Ascending aorta (tissue), 2 donors: ENCODE results near the gene ONECUT3. TPM values are rescaled to one million over a fixed set of nuclear protein-coding genes. Genes with fewer than 3 reads are reported as not detected.

ENCODE experiments used
- DNase-seq, 2 donors: peaks; one replicate each; pipeline ENCODE4 v3.0.0-alpha.2; 2019; ENCODE audit warnings: low spot score in 2 of 2
- H3K27ac ChIP-seq, 2 donors: fragments of 200-600 bp; sonication (generic); one replicate each; pipeline ENCODE4 v1.5.1; 2016 to 2017; ENCODE audit warnings: mild to moderate bottlenecking in 1 of 2
- H3K27me3 ChIP-seq: fragments of 200-600 bp; sonication (generic); one replicate; pipeline ENCODE4 v1.5.1; 2017
- H3K36me3 ChIP-seq, 2 donors: fragments of 200-600 bp; sonication (generic); one replicate each; pipeline ENCODE4 v1.5.1; 2016
- H3K4me1 ChIP-seq, 2 donors: fragments of 200-600 bp; sonication (generic); one replicate each; pipeline ENCODE4 v1.5.1; 2016 to 2017; ENCODE audit warnings: mild to moderate bottlenecking in 1 of 2
- H3K4me3 ChIP-seq, 2 donors: fragments of 200-600 bp; sonication (generic); one replicate each; pipeline ENCODE4 v1.5.1; 2016 to 2017; ENCODE audit warnings: mild to moderate bottlenecking in 1 of 2
- H3K9me3 ChIP-seq, 2 donors: fragments of 200-600 bp; sonication (generic); one replicate each; pipeline ENCODE4 v1.5.1; 2016
- intact Hi-C: fragments of 100-400 bp; cut with DNase I; formaldehyde crosslinking; loops from one replicate; pipeline ENCODE4 v1.15.1; 2023
- total RNA-seq: library from RNA; depleted of rRNA; stranded (reverse); fragments of >200 nt; gene quantifications from one replicate; pipeline ENCODE4 v1.1.0, GENCODE V29; 2016
- TF ChIP-seq, protein P1 (sequence below), 3 experiments: fragments of 200-600 bp in 2 of 3; fragments of 450-650 bp in 1 of 3; sonication (generic) in 2 of 3; IDR thresholded peaks; one replicate each; pipeline ENCODE4 v1.5.1; 2016 to 2019; ENCODE audit warnings: antibody characterized with exemption in 3 of 3, mild to moderate bottlenecking in 1 of 3, moderate library complexity in 1 of 3

ONECUT3 gene
- total RNA-seq, 1 donor from 2014 or later = not detected

- Histone ChIP-seq H3K4me3 (no peak overlapping the region), H3K27me3 (peaks cover 16% of the 10 kb centered on the region), H3K9me3 (peaks cover 11 to 14% of the 10 kb centered on the region in 2 donors), H3K36me3 (no peaks in the 10 kb centered on the region), H3K4me1 (peaks cover 0 to 2% of the 10 kb centered on the region in 2 donors), H3K27ac (no peak overlapping the region)
- no peak for DNase-seq
- TF ChIP-seq, protein P1, sequence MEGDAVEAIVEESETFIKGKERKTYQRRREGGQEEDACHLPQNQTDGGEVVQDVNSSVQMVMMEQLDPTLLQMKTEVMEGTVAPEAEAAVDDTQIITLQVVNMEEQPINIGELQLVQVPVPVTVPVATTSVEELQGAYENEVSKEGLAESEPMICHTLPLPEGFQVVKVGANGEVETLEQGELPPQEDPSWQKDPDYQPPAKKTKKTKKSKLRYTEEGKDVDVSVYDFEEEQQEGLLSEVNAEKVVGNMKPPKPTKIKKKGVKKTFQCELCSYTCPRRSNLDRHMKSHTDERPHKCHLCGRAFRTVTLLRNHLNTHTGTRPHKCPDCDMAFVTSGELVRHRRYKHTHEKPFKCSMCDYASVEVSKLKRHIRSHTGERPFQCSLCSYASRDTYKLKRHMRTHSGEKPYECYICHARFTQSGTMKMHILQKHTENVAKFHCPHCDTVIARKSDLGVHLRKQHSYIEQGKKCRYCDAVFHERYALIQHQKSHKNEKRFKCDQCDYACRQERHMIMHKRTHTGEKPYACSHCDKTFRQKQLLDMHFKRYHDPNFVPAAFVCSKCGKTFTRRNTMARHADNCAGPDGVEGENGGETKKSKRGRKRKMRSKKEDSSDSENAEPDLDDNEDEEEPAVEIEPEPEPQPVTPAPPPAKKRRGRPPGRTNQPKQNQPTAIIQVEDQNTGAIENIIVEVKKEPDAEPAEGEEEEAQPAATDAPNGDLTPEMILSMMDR (IDR thresholded peaks at IDR 0.05) = no peak
- intact Hi-C loops = no loop called here
Observed at GRCh38 chr19:1779574-1779973, 26.3 kb downstream of the ONECUT3 start.

- TF ChIP-seq, protein P1 (IDR thresholded peaks at IDR 0.05) = no peak
- peaks cover 10% of the 10 kb centered on the region for H3K27me3 ChIP-seq
Observed at GRCh38 chr19:1780272-1780958, 27.1 kb downstream of the ONECUT3 start.

GRCh38 chr19:1782521-1782920 is 29.2 kb downstream of the ONECUT3 start:
- TF ChIP-seq, protein P1 (IDR thresholded peaks at IDR 0.05) = no peak
- DNase-seq = no peak
- H3K36me3 ChIP-seq = no peaks in the 10 kb centered on the region
- H3K9me3 ChIP-seq = peaks cover 8 to 14% of the 10 kb centered on the region in 2 donors
- intact Hi-C loops = no loop called here
- no peak overlapping the region for H3K27ac ChIP-seq
- no peaks in the 10 kb centered on the region for H3K27me3 ChIP-seq
- no peaks in the 10 kb centered on the region for H3K4me1 ChIP-seq
- H3K4me3 ChIP-seq = no peak overlapping the region

More at GRCh38 chr19:1780272-1780958, 27.1 kb downstream of the ONECUT3 start:
- Histone ChIP-seq H3K4me3 (no peak overlapping the region), H3K9me3 (peaks cover 8 to 14% of the 10 kb centered on the region in 2 donors), H3K36me3 (no peaks in the 10 kb centered on the region), H3K27ac (no peak overlapping the region), H3K4me1 (peaks cover 0 to 2% of the 10 kb centered on the region in 2 donors)
- intact Hi-C loops = no loop called here
- DNase-seq = no peak

GRCh38 chr19:1783354-1783753 is 30.0 kb downstream of the ONECUT3 start:
- Histone ChIP-seq H3K4me3 (no peak overlapping the region), H3K36me3 (no peaks in the 10 kb centered on the region), H3K27me3 (no peaks in the 10 kb centered on the region), H3K9me3 (peaks cover 8 to 14% of the 10 kb centered on the region in 2 donors), H3K4me1 (no peaks in the 10 kb centered on the region), H3K27ac (no peak overlapping the region)
- DNase-seq = no peak
- TF ChIP-seq, protein P1 (IDR thresholded peaks at IDR 0.05) = no peak
- intact Hi-C loops = no loop called here

- H3K9me3 ChIP-seq = peaks cover 8 to 14% of the 10 kb centered on the region in 2 donors
- TF ChIP-seq, protein P1 (IDR thresholded peaks at IDR 0.05) = no peak
- no peak for DNase-seq
- no peak overlapping the region for H3K27ac ChIP-seq
- H3K4me3 ChIP-seq = no peak overlapping the region
- no peaks in the 10 kb centered on the region for H3K4me1 ChIP-seq
- intact Hi-C loops = no loop called here
- peaks cover 3% of the 10 kb centered on the region for H3K27me3 ChIP-seq
- no peaks in the 10 kb centered on the region for H3K36me3 ChIP-seq
Observed at GRCh38 chr19:1783874-1784273, 30.6 kb downstream of the ONECUT3 start.
